ENCODE data around the gene ZNF12.

Gene ZNF12

DNA sequence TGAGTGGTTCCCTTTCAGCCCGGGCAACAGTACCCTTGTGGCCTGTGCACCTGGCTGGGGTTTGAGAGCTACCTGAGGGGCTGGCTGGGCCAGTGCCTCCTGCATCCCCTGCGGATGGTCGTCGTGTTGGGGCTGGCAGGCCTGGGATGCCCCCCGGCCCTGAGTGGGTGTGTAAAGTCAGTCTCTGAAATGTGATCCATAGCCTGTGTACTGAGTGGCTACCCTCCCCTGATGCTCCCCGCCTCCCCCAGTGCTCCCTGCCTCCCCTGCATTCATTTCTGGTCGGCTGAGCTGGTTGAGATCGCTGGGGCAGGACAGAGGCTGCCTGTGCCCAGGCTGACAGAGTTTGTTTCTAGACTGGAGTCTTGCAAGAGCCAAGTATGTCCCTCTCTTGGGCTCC lies 60.3 kb downstream of the ZNF12 start:
- Histone ChIP-seq H3K27ac (ENCODE audit: low read depth, low read length, severe bottlenecking) (no peak overlapping the region), H3K4me3 (ENCODE audit: extremely low read depth, insufficient read depth, low read length, poor library complexity, severe bottlenecking) (no peak overlapping the region), H3K9me3 (ENCODE audit: control insufficient read depth, low read length) (no peaks in the 10 kb centered on the region), H3K36me3 (ENCODE audit: control insufficient read depth, insufficient read depth, low read length) (peaks cover 95% of the 10 kb centered on the region), H3K4me1 (ENCODE audit: control insufficient read depth, insufficient read depth, low read length, poor library complexity, severe bottlenecking) (no peaks in the 10 kb centered on the region)
- 88 to 94% methylated on average over 8 of the region's 8 CpGs for WGBS, 2 experiments (ENCODE audit: insufficient coverage in 2 of 2)

DNA sequence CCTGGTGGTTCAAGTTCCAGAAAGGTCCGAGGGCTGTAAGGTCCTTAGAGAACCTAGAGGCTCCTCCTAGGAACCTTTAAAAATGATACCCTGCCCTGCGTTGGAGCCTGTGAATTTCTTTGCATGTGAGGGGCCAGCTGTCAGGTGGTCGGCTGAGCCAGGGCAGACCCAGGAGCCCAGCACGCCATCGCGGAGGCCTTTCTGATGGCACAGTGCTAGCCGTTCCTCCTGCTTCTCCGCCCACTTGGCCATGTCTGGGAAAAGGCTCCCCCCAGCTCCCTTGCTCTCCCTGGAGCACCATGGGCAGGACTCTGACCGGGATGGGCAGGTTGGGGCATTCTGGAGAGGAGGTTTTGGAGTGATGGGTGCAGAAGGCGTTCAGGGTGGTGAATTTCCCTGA lies 62.0 kb downstream of the ZNF12 start:
- no peak overlapping the region for H3K27ac ChIP-seq (ENCODE audit: low read depth, low read length, severe bottlenecking)
- H3K4me3 ChIP-seq (ENCODE audit: extremely low read depth, insufficient read depth, low read length, poor library complexity, severe bottlenecking), result no peak overlapping the region
- H3K9me3 ChIP-seq (ENCODE audit: control insufficient read depth, low read length), result no peaks in the 10 kb centered on the region
- H3K4me1 ChIP-seq (ENCODE audit: control insufficient read depth, insufficient read depth, low read length, poor library complexity, severe bottlenecking), result no peaks in the 10 kb centered on the region
- peaks cover 96% of the 10 kb centered on the region for H3K36me3 ChIP-seq (ENCODE audit: control insufficient read depth, insufficient read depth, low read length)
- 95 to 99% methylated on average over 8 of the region's 10 CpGs for WGBS, 2 experiments (ENCODE audit: insufficient coverage in 2 of 2)

DNA sequence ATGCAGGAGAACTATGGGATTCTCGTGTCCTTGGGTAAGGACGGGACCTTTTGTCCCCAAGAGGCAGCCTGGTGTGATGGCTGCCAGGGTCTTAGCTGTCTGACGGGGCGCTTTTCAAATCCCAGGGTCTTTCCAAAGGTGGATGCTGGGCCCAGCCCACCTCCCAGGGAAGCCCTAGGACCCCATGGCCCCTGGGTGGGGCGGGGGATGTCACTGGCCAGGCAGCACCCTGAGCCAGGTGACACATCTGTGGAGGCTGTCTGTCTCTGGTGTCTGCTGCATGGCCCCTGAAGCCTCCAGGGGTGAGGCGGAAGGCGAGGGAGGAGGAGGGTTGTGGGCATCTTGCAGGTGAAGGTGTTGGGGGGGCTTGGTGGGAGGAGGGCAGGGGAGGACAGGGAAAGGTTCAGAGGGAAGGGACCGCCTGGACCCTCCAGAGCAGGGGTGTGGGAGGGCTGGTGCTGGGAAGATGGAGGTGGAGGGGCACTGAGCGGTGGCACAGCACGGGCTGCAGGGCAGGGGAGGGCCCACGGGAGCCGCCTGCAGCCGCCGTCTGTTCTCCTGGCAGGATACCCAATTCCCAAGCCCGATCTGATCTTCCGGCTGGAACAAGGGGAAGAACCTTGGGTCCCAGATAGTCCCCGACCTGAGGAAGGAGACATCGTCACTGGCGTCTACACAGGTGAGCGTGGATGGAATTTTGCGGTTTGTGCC lies 62.7 kb downstream of the ZNF12 start:
- Histone ChIP-seq H3K4me3 (ENCODE audit: extremely low read depth, insufficient read depth, low read length, poor library complexity, severe bottlenecking) (no peak overlapping the region), H3K27ac (ENCODE audit: low read depth, low read length, severe bottlenecking) (no peak overlapping the region), H3K4me1 (ENCODE audit: control insufficient read depth, insufficient read depth, low read length, poor library complexity, severe bottlenecking) (no peaks in the 10 kb centered on the region), H3K9me3 (ENCODE audit: control insufficient read depth, low read length) (no peaks in the 10 kb centered on the region), H3K36me3 (ENCODE audit: control insufficient read depth, insufficient read depth, low read length) (peaks cover 96% of the 10 kb centered on the region)
- WGBS, 2 experiments (ENCODE audit: insufficient coverage in 2 of 2), result 97% methylated on average over 17 to 21 of the region's 21 CpGs

DNA sequence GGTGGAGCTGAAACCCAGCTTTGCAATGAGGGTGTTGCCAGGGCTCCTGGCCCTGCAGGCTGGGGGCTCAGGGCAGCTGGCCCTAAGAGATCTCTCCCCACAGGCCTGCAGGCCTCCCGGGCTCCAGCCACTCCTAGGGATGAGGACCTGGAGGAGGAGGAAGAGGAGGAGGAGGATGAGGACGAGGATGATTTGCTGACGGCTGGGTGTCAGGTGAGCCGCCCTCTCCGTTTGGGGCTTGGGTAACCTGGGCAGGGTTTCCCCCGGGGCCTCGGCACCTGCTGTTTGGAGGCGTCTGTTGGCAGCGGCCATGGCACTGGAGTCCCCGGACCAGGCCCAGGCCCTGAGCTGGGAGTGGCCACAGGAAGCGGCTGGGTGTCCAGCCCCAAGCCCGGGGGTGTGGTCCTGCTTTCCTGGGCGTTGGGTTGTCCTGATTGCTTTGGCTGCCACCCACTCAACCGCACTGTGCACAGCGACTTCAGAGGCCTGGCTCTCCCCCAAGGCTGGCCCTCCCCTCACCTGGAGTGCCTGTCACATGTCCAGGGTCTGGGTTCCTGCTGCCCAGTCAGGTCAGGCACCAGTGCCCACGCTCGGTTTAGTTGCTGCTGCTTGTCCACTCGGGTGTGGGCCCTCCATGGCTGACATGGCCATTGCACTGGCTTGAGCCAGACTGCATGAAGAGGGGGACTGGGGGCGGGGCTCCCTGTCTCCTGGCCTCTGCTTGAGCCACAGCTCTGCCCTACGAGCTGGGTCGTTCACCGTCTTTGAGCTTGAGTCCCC lies 63.7 kb downstream of the ZNF12 start:
- WGBS, 2 experiments (ENCODE audit: insufficient coverage in 2 of 2), result 94 to 96% methylated on average over 15 to 21 of the region's 22 CpGs
- H3K36me3 ChIP-seq (ENCODE audit: control insufficient read depth, insufficient read depth, low read length), result peaks cover 88% of the 10 kb centered on the region
- no peak overlapping the region for H3K4me3 ChIP-seq (ENCODE audit: extremely low read depth, insufficient read depth, low read length, poor library complexity, severe bottlenecking)
- no peak overlapping the region for H3K27ac ChIP-seq (ENCODE audit: low read depth, low read length, severe bottlenecking)
- no peaks in the 10 kb centered on the region for H3K9me3 ChIP-seq (ENCODE audit: control insufficient read depth, low read length)
- peaks cover 2% of the 10 kb centered on the region for H3K4me1 ChIP-seq (ENCODE audit: control insufficient read depth, insufficient read depth, low read length, poor library complexity, severe bottlenecking)

DNA sequence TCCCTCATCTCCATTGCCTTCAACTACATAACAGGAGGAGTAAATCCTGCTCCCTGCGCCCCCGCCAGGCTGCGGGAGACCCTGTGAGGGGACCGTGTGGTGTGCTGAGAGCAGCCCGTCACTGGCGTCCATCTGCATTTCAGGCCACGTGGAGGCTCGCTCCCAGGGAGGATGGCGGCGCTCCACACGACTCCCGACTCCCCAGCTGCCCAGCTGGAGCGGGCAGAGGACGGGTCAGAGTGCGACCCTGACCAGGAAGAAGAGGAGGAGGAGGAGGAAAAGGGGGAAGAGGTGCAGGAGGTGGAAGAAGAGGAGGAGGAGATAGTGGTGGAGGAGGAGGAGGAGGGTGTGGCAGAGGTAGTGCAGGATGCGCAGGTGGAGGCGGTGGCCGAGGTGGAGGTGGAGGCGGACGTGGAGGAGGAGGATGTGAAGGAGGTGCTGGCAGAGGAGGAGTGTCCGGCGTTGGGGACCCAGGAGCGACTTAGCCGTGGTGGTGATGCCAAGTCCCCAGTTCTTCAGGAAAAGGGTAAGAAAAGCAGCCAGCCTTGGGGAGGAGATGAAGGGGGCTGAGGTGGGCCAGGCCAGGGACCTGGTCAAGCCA lies 64.4 kb downstream of the ZNF12 start:
- peaks cover 80% of the 10 kb centered on the region for H3K36me3 ChIP-seq (ENCODE audit: control insufficient read depth, insufficient read depth, low read length)
- H3K4me3 ChIP-seq (ENCODE audit: extremely low read depth, insufficient read depth, low read length, poor library complexity, severe bottlenecking), result no peak overlapping the region
- 96% methylated on average over 23 of the region's 24 CpGs for WGBS, 2 experiments (ENCODE audit: insufficient coverage in 2 of 2)
- no peaks in the 10 kb centered on the region for H3K9me3 ChIP-seq (ENCODE audit: control insufficient read depth, low read length)
- H3K4me1 ChIP-seq (ENCODE audit: control insufficient read depth, insufficient read depth, low read length, poor library complexity, severe bottlenecking), result peaks cover 4% of the 10 kb centered on the region
- no peak overlapping the region for H3K27ac ChIP-seq (ENCODE audit: low read depth, low read length, severe bottlenecking)

DNA sequence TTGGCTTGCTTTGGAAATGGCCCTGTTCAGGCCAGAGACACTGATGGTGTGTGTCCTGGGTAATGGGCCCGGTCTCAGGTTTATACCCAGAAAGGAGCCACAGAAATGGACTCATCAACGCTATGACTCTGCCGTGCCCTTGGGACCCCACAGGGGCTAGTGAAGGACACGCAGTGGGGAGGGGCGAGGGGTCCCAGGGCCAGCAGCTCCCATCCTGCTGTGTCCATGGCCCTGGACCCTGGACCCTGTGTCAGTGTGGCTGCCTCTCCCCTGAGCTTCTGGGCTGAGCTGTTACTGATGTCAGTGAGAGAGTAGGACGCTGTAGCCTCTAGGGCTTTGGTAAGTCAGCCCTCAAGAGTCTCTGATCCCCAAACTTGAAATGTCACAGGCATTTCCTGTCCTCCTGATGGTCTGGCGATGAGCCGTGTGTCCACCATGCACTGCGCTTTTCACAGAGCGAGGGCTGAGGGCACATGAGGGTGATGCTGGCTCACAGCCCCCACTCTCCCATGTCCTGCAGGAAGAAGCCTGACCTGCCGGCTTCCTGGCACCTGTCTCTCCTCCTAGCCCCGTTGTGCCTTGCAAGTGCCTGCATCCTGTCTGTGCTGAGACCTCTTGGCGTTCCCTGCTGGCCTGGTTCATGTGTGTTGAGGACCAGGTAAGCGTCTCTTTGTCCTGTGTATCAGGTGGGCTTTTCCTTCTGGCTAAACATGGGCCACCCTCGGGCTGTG lies 65.3 kb downstream of the ZNF12 start:
- Histone ChIP-seq H3K36me3 (ENCODE audit: control insufficient read depth, insufficient read depth, low read length) (peaks cover 73% of the 10 kb centered on the region), H3K9me3 (ENCODE audit: control insufficient read depth, low read length) (no peaks in the 10 kb centered on the region), H3K4me1 (ENCODE audit: control insufficient read depth, insufficient read depth, low read length, poor library complexity, severe bottlenecking) (peaks cover 4% of the 10 kb centered on the region), H3K4me3 (ENCODE audit: extremely low read depth, insufficient read depth, low read length, poor library complexity, severe bottlenecking) (no peak overlapping the region), H3K27ac (ENCODE audit: low read depth, low read length, severe bottlenecking) (no peak overlapping the region)
- 96 to 97% methylated on average over 14 to 15 of the region's 15 CpGs for WGBS, 2 experiments (ENCODE audit: insufficient coverage in 2 of 2)

DNA sequence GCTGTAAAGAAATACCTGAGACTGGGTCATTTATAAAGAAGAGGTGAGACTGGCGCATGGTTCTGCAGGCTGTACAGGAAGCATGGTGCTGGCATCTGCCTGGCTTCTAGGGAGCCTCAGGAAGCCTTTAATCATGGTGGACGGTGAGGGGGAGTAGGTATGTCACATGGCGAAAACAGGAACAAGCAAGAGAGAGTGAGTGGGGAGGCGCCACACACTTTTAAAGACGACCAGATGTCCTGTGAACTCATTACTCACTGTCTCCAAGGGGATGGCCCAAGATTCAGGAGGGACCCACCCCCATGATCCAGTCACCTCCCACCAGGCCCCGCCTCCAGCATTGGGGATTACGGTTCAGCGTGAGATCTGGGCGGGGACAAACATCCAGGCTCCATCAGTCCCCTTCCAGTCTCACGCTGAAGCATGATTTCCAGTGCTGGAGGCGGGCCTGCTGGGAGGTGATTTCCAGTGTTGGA lies 66.5 kb downstream of the ZNF12 start:
- 76 to 86% methylated on average over 5 of the region's 11 CpGs for WGBS, 2 experiments (ENCODE audit: insufficient coverage in 2 of 2)
- Histone ChIP-seq H3K36me3 (ENCODE audit: control insufficient read depth, insufficient read depth, low read length) (peaks cover 64% of the 10 kb centered on the region), H3K9me3 (ENCODE audit: control insufficient read depth, low read length) (no peaks in the 10 kb centered on the region), H3K4me3 (ENCODE audit: extremely low read depth, insufficient read depth, low read length, poor library complexity, severe bottlenecking) (no peak overlapping the region), H3K4me1 (ENCODE audit: control insufficient read depth, insufficient read depth, low read length, poor library complexity, severe bottlenecking) (peaks cover 4% of the 10 kb centered on the region), H3K27ac (ENCODE audit: low read depth, low read length, severe bottlenecking) (no peak overlapping the region)

DNA sequence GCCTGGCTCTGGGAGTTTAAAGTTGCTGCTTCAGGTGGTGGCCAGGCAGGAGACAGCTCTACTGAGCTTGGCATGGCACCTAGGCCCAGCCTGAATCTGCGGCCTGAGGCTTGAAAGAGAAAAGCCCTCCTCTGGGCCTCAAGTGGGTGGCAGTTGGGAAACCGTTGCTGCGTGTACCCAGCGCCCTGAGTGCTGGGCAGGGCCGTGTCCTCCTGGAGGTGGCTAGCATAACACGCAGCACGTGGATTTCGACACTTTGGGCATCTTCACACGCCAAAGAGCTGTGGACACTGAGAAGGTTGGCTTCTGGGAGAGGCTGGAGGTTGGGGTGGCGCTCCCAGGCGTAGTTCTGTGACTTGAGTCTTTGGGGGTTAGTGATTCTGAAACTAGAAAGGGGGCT lies 67.1 kb downstream of the ZNF12 start:
- Histone ChIP-seq H3K27ac (ENCODE audit: low read depth, low read length, severe bottlenecking) (no peak overlapping the region), H3K36me3 (ENCODE audit: control insufficient read depth, insufficient read depth, low read length) (peaks cover 58% of the 10 kb centered on the region), H3K9me3 (ENCODE audit: control insufficient read depth, low read length) (no peaks in the 10 kb centered on the region), H3K4me1 (ENCODE audit: control insufficient read depth, insufficient read depth, low read length, poor library complexity, severe bottlenecking) (peaks cover 4% of the 10 kb centered on the region), H3K4me3 (ENCODE audit: extremely low read depth, insufficient read depth, low read length, poor library complexity, severe bottlenecking) (no peak overlapping the region)
- WGBS, 2 experiments (ENCODE audit: insufficient coverage in 2 of 2), result 98 to 99% methylated on average over 7 to 11 of the region's 11 CpGs

DNA sequence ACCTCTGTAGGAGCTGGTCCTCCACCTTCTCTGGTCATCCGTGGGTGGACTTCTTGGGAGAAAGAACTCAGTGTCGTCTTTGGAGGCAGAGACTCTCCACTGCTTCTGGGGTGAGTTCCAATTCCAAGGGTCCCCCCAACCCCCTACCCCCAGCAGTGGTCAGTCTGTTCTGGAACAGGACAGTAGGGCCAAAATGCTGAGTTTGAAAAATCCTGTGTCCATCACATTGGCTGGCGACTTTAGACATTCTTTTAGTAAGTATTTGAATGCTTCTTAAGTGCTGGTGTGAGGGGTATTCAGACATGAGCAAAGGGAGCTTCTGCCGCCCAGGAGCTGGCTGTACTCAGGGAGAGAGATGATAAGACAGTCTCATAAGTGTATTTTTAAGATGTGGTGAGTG lies 67.7 kb downstream of the ZNF12 start:
- WGBS, 2 experiments (ENCODE audit: insufficient coverage in 2 of 2), result 96 to 100% methylated on average over 4 of the region's 4 CpGs
- Histone ChIP-seq H3K36me3 (ENCODE audit: control insufficient read depth, insufficient read depth, low read length) (peaks cover 52% of the 10 kb centered on the region), H3K9me3 (ENCODE audit: control insufficient read depth, low read length) (no peaks in the 10 kb centered on the region), H3K4me3 (ENCODE audit: extremely low read depth, insufficient read depth, low read length, poor library complexity, severe bottlenecking) (no peak overlapping the region), H3K4me1 (ENCODE audit: control insufficient read depth, insufficient read depth, low read length, poor library complexity, severe bottlenecking) (peaks cover 4% of the 10 kb centered on the region), H3K27ac (ENCODE audit: low read depth, low read length, severe bottlenecking) (no peak overlapping the region)
